Stimulated activated CD4-positive, alpha-beta T cell treated with anti-CD3 and anti-CD28 coated beads, TNF-alpha, amount 100 ng/mL, for 4 hours (primary cell): ENCODE measurements around the gene OTOP2.

Source experiments
- DNase-seq, 3 experiments: peaks; one replicate each; pipeline ENCODE4 v3.0.0-alpha.2; 2020; ENCODE audit warnings: low read depth in 3 of 3

The OTOP2 gene

GRCh38 chr17:74923538-74924249, 379 bp upstream of the OTOP2 start:
- peak; percentile 48 to 66 (median 55) for DNase-seq

GRCh38 chr17:74925242-74925641, 1.2 kb downstream of the OTOP2 start:
- DNase-seq: no peak

- no peak for DNase-seq
Observed at GRCh38 chr17:74928786-74929185, 4.7 kb downstream of the OTOP2 start.

- DNase-seq: no peak
Observed at GRCh38 chr17:74930535-74931036, 6.5 kb downstream of the OTOP2 start.

GRCh38 chr17:74935048-74935447, 11.0 kb downstream of the OTOP2 start:
- no peak for DNase-seq

GRCh38 chr17:74935585-74936469, 11.8 kb downstream of the OTOP2 start, which contains the start of gene OTOP3:
OTOP3 (plus strand) TSS chr17:74935898; CDS start chr17:74935922, 24 bp downstream.
- DNase-seq: no peak

- no peak for DNase-seq
Observed at GRCh38 chr17:74936470-74936799, 12.4 kb downstream of the OTOP2 start.

- no peak for DNase-seq
Observed at GRCh38 chr17:74937064-74938051, 13.3 kb downstream of the OTOP2 start.

- no peak for DNase-seq
Observed at GRCh38 chr17:74938194-74938950, 14.3 kb downstream of the OTOP2 start.

- no peak for DNase-seq
Observed at GRCh38 chr17:74939534-74939933, 15.5 kb downstream of the OTOP2 start.

- no peak for DNase-seq
Observed at GRCh38 chr17:74941128-74941725, 17.2 kb downstream of the OTOP2 start.

- DNase-seq: no peak
Observed at GRCh38 chr17:74943808-74944522, 19.9 kb downstream of the OTOP2 start.

- DNase-seq: no peak
Observed at GRCh38 chr17:74945543-74945942, 21.5 kb downstream of the OTOP2 start.

GRCh38 chr17:74946641-74947040, 22.6 kb downstream of the OTOP2 start:
- DNase-seq: no peak

- no peak for DNase-seq
Observed at GRCh38 chr17:74947041-74947754, 23.1 kb downstream of the OTOP2 start.

GRCh38 chr17:74949455-74950115, 25.5 kb downstream of the OTOP2 start:
- no peak for DNase-seq

GRCh38 chr17:74950207-74950606, 26.1 kb downstream of the OTOP2 start:
- DNase-seq: no peak

GRCh38 chr17:74951065-74951464, 27.0 kb downstream of the OTOP2 start:
- DNase-seq: no peak
